HG03066 (cell line): ENCODE results near the gene NUDT11.
"Not testable (repeated sequence)": the region's sequence is repeated elsewhere in the genome, so short reads cannot be mapped to it uniquely, and the experiment has no call there.

Experiments
- ATAC-seq: cut with Tn5 transposase; IDR thresholded peaks from one replicate; pipeline ENCODE4 v1.9.1; 2021; ENCODE audit warnings: low read depth; ENCODE audit not compliant: unreplicated experiment

The NUDT11 gene

DNA sequence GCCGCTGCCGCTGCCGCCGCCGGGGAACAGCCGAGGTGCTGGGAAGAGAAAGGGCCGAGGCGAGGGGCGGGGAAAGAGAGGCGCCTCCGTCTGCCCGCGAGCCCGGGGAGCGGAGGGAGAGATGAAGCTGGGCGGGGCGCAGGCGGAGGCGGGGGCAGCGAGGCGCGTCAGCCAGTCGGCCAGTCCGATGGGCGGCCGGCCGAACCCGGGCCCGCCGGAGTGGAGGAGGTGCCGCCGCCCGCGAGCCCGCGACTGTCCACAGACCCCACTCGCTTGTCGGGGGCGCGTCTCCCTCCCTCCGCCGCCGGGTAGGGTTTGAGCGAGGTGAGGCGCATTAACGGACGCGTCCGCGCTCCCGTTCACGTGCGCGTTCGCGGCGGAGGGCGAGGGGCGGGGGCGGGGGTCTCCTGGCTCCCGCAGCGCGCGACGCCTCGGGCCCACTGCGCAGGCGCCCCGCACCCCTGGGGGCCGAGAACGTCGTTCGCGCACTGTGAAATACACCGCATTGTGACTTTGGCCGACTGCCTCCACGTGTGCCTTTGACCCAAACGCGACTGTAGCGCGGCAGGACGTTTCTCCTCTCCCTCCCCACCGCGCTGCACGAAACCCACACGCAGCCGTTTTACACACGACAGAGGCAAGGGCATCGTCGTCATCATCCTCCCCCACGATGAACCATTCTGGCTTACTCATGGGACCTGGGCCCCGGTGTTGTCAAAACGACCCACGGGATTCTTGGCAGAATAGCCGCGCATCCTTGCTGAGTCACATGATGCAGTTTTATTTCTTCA is at the start of gene NUDT11:
NUDT11 (minus strand) TSS at position 92 of the 791 bp plus-strand sequence. CDS start 148 bp downstream, outside the sequence.
- ATAC-seq = no peak

DNA sequence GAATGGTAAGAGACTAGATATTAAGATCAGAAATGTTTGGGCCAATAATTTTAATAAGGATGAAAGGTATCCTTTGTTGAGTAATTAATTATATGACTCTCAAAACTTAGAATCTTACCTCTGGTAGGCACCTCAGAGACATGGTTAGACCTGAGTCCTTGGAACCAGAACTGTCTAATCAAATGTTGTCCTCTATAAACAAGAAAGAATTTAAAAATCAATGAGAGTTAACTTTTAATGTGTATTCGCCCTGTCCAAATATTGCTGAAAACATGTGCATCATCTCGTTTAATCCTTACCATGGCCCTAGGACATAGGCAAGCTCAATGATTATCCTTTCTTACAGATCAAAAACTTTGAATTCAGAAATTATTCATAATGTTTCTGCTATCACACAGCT is 24.0 kb upstream of the NUDT11 start:
- no peak for ATAC-seq

DNA sequence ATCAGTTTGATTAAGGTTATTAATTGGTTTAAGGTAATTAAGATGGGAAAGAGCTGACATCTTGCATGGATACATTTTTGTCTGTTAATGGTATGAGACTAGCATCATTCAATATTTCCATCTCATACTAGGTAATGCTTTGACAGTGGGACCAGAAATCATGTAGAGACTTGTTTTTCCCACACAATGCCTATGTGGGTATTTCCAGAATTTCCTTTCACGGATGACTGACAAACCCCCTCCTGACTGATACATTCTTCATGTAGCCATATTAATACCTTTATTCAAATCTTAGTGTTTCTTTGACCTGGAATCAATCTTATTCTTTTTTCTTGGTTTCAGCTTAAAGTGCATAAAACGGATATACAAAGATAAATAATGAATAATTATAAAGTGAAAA is 22.7 kb upstream of the NUDT11 start:
- not testable (repeated sequence) for ATAC-seq

DNA sequence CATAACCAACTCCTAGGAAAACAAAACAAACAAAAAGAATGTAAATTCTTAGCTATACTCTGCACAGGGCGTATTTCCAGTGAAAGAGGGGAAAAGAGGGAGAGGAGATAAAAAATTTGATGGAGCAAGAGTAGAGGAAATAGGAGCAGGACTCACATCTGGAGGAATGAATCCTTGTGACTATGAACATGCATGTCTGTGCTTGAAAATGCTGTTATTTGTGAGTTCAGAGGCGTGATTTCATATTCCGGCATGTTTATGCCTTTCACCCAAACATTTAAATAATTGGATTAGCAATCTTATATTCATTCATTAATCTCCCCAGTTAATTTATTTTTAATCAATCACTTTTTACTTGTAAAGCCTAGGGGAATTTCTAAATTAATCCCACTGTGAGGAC is 11.2 kb upstream of the NUDT11 start:
- no peak for ATAC-seq

DNA sequence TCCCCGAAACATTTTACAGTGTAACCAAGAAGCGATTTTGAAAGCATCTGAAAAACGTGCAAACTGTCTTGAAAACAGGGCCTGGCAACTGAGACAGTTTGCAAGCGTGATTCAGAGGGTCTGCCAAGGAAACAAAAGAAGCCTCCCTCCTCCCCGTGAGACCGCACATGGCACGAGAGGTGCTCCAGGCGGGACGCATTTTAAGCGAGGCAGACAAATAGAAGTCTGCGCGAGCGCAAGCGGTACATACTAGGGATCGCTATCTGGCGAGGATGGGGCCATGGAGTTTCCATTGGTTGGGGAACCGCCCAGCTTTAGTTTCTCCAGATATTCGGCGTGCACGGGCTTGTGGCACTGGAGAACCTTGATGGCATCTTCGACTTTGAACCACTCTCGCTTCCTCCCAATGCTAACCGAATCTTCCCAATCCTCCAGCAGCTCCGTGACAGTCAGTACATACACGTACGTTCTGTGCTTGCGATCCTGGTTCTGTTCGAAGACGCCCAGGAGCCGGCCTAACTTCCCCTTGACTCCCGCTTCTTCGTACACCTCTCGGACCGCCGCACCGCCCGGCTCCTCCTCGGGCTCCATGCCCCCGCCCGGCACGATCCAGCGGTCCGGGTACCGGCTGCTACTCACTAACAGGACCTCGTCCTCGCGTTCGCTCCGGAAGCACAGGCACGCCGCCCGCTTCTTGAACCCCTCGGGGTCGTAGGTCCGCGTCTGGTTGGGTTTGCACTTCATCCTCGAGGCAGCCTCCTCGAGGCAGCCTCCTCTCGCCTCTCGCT is 497 bp downstream of the NUDT11 start:
- not testable (repeated sequence) for ATAC-seq

DNA sequence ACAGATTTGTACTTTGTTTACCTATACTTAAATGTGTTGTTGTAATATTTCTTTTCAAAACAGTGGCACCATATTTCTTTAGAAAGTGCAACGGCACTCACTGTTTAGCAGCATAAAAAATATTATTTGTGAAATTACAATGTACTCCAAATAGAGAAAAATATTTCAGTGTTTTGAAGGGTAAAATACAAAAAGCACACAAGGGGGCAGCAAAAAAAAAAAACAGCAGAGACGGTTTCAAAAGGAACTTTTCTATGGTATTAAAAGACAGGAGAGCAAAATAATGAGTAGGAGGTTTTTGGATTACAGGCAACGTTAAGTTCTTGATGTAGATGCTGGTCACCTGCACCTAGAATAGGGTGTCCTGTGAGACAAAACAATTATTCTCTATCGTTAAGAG is 2.0 kb downstream of the NUDT11 start:
- ATAC-seq = no peak

DNA sequence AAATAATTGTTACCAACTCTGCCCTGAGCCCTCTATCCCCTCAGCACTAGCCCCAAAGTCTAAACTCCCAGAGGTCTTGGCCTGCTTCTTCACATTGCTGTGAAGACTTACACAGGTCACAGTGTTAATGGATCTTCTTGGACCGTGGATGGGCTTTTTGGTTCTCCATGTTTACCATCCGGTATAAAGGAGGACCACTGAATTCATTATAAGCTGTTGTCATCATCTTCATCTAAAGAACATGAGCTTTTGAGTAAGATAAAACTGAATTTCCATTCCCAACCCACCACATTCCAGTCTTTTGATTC is 8.5 kb downstream of the NUDT11 start:
- ATAC-seq = no peak

DNA sequence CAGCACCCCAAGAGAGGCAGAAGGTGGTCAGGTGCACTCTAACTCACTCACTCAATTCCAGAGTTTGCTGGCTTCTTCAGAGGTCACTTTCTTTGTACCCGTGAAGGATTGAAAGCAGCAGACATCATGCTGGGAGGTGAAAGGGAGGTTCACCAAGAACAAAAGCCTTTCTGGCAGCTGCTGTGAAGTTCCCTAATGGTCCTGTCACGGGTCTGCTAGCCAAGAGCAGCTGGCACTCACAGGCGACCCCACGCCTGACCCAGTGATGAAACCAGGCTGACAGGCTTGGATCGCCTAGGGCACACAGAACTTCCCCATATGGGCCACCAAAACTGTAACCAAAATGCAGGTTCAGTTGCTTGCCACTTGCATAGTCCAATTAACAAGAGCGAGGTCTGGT is 11.8 kb downstream of the NUDT11 start:
- ATAC-seq = no peak

DNA sequence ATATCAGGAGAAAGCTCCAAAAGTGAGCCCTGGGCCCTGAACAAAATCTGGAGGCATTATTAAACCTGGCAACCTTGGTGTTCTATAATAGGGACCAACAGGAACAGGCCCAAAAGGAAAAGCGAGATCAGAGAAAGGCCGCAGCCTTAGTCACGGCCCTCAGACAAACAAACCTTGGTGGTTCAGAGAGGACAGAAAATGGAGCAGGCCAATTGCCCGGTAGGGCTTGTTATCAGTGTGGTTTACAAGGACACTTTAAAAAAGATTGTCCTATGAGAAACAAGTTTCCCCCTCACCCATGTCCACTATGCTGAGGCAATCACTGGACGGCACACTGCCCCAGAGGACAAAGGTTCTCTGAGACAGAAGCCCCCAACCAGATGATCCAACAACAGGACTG is 14.0 kb downstream of the NUDT11 start:
- not testable (repeated sequence) for ATAC-seq

DNA sequence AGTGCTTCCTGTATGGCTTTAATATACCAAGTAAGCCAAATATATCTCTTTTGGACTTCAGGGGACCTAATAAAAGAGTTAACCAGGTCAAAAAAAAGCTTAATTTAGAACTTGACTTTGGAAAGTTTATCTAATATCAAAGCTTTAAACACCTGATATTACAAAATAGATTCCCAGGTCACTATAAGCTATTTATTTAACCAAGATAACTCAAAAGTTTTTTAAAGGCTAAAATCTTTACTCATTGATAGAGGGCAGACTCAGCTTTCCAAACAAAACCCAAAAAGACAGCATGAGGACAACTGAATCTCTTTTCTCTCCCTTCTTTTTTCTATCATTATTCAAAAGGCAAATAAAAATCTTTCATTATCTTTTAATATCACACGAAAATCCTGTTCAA is 19.5 kb downstream of the NUDT11 start:
- ATAC-seq = no peak

DNA sequence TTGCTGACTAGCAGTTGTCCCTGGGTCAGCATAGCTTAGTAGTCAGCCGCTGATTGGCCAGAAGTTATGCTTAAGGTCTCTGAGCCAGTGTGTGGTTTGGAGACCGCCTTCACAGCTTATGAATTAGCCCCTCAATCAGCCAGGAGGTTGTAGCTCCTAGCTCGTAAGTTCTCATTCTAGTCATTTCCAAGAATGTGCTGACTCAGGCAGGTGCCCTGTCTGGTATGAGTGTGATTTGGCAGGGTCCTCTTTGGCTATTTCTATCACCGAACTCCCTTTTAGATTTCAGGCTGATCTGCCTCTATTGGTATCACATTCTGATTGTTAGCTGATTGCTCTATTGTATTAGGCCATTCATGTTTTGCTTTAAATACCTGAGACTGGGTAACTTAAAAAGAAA is 33.1 kb downstream of the NUDT11 start:
- no peak for ATAC-seq

DNA sequence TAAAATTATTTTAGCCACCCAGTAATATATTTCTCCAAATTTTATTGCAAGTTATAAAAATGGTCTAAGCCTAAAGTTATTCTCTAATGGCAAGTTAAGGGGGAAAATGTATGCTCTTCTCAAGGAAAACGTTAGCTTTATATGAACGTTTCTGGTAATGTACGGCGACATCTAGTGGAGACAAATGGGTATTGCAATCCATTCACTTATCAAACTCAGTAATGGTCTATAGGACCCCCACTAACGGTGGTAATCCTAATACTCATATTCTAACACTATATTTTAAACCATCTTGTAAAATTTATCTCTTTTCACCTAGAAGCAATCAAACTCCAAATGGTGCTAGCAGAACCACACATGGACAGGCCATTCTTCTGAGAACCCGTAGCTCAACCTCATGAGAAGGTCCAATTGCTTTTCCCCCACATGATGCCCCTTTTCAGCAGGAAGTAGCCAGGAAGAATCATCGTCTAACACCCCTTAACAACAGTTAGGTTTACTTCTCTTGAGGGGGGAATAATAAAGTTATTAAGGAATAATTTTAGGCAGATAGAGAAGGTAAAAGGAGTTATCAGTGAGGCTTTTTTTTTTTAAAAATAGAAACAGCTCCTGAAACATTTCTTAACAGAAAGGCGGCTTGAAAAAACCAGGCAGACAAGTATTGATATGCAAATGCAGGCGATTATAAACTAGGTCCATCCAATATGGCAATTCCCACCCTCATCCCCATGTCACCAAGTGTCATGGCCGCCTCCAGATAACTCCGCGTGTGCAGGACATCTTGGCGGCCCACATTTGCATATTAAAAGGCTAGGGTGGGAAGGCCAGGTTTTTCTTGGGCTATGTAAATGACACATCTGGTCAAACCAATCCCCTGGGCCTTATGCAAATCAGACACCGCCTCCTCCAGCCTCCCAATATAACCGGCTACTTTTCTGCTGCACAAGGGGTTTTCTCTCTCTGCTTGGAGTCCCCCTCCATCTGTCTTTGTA is 35.0 kb downstream of the NUDT11 start:
- no peak for ATAC-seq

DNA sequence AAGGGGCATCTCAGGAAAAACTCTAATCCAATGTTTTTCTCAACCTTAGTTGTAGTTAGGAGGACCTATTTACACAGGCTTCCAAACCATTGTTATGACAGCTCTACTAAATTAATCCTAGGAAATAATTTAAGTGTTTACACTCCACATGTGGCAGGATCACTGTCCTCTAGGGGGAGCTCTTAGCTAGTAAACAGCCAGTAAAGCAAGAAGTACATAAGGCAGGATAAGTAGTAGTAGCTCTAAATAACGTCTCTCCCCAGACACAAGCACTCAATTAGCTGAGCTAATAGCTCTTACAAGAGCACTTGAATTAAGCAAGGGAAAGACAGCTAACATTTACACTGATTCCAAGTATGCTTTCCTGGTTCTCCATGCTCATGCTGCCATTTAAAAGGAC is 37.3 kb downstream of the NUDT11 start:
- no peak for ATAC-seq

DNA sequence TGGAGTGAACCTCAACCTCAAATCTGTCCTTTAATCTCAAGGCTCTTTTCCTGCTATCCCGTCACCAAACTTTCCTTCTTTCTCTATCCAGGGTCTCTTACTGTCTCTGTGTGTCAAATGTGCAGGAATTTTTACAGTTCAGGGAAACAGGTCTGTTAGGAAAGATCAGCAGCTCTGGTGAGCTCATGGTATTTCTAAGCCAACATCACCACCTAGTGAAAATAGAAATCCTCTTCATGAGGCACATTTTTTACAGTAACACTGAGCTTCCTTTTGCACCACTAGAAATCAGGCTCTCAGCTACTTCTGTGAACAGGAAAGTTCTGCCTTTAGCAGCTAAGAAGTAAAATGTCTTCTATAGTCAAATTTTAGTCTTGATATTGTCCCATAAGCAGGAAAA is 39.6 kb downstream of the NUDT11 start:
- no peak for ATAC-seq

DNA sequence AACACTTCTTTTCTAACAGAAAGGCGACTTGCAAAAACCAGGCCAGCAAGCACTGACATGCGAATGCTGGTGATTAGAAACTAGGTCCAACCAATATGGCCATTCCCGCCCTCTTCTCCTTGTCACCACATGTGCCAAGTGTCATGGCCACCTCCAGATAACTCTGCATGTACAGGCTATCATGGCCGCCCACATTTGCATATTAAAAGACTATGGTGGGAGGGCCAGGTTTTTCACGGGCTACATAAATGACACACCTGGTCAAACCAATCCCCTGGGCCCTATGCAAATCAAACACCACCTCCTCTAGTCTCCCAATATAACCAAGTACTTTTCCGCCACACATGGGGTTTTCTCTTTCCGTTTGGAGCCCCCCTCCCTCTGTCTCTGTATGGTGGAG is 40.1 kb downstream of the NUDT11 start:
- no peak for ATAC-seq

DNA sequence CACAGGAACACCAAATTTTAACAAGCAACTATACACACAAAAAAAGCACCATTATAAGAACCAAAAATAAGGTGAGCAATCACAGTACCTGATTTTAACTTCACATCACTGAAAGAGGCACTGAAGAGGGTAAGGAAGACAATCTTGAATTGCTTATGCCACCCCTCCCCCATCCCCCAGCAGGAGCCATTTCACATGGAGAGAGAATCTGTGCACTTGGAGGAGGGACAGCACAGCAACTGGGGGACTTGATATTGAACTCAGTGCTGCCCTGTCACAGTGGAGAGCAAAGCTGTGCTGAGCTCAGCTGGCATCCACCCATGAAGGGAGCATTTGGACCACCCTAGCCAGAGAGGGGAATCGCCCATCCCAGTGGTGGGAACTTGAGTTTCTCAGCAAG is 56.0 kb downstream of the NUDT11 start:
- ATAC-seq = no peak
